NB4 (cell line): Measurements from ENCODE around the gene TRAPPC2L.

Experiments
- DNase-seq: peaks from one replicate; pipeline ENCODE4 v3.0.0; 2010; ENCODE audit warnings: low read depth
- H3K4me3 ChIP-seq: one replicate; pipeline ENCODE4 v1.5.1; 2011; ENCODE audit warnings: mild to moderate bottlenecking, low read depth, low read length, moderate library complexity
- CTCF ChIP-seq: IDR thresholded peaks from one replicate; pipeline ENCODE4 v1.5.1; 2012; ENCODE audit warnings: low read depth, low read length
- MAX ChIP-seq: IDR thresholded peaks from 2 replicates; pipeline ENCODE4 v1.6.1; 2011; ENCODE audit warnings: low read depth, low read length
- MYC ChIP-seq: IDR thresholded peaks from 2 replicates; pipeline ENCODE4 v1.6.1; 2011; ENCODE audit warnings: low read depth, low read length
- POLR2A ChIP-seq: IDR thresholded peaks from 2 replicates; pipeline ENCODE4 v1.6.1; 2011; ENCODE audit warnings: mild to moderate bottlenecking; ENCODE audit not compliant: insufficient read length; ENCODE audit errors: extremely low read depth

The TRAPPC2L gene

DNA sequence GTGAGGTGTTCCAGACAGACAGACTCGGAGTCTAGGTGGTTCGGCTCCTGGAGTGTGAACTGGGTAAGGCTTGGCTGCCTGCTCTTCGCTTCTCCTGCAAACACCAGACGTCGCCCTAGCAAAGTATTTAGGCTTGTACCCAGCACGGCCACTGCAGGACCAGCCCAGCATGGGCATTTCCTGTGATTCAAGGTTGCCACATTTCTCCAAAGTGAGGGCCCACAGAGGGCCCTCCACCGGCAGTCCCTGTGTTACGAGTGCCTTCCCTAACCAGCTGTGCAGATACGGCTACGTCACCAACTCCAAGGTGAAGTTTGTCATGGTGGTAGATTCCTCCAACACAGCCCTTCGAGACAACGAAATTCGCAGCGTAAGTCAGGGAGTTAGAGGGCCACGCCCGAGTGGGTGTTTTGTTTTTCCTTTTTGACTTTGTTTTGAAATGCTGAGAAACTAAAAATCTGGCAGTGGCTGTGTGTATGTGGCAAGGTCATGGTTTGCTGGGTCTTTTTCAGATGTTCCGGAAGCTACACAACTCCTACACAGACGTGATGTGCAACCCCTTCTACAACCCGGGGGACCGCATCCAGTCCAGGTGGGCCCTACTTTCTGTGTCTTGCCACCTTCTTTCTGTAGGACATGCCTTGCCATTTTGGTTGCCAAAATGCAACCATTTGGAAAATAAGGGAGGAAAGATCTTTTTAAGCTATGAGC is 2.6 kb downstream of the TRAPPC2L start:
- no peak for TF ChIP-seq MYC
- no peak for TF ChIP-seq POLR2A
- TF ChIP-seq MAX: no peak
- TF ChIP-seq CTCF: no peak
- no peak overlapping the region for H3K4me3 ChIP-seq
- DNase-seq: no peak

GRCh38 chr16:88861359-88861758 is 4.4 kb downstream of the TRAPPC2L start:
- DNase-seq: no peak
- H3K4me3 ChIP-seq: no peak overlapping the region
- no peak for TF ChIP-seq MYC
- no peak for TF ChIP-seq POLR2A
- TF ChIP-seq MAX: no peak
- TF ChIP-seq CTCF: no peak

DNA sequence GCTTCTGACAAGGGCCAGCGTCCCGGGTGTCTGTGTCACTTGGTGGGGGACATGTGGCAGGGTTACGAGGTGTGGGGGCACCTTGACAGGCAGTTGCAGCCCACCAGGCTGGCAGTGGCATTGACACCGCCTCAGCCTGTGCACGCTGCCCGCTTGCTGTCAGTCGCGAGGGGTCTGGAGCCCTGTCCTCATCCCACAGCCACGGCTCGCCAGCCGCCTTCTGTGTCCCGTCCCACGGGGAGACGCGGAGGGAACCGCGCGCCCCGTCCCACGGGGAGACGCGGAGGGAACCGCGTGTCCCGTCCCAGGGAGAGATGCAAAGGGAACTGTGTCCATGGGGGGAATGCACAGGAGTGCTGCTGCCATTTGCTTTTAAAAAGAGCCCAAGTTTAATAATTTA is 6.0 kb downstream of the TRAPPC2L start:
- TF ChIP-seq CTCF (no peak), POLR2A (no peak), MAX (no peak)
- no peak for DNase-seq
- no peak overlapping the region for H3K4me3 ChIP-seq

- no peak for TF ChIP-seq MAX
- no peak for TF ChIP-seq MYC
- TF ChIP-seq CTCF: no peak
- TF ChIP-seq POLR2A: no peak
- no peak overlapping the region for H3K4me3 ChIP-seq
- no peak for DNase-seq
Measured at GRCh38 chr16:88863426-88863825, 6.5 kb downstream of the TRAPPC2L start.

GRCh38 chr16:88864099-88864498 is 7.2 kb downstream of the TRAPPC2L start:
- TF ChIP-seq POLR2A (no peak), CTCF (no peak), MYC (no peak), MAX (no peak)
- no peak for DNase-seq
- H3K4me3 ChIP-seq: no peak overlapping the region
